IPS-15b (cell line): ENCODE measurements around the gene MYO1H.
"Not testable (repeated sequence)": the region's sequence is repeated elsewhere in the genome, so short reads cannot be mapped to it uniquely, and the experiment has no call there.

Source experiments
- H3K27me3 ChIP-seq: one replicate; pipeline ENCODE4 v1.6.1; 2013; ENCODE audit warnings: low read length; ENCODE audit not compliant: control insufficient read depth, insufficient read depth
- H3K36me3 ChIP-seq: one replicate; pipeline ENCODE4 v1.6.1; 2013; ENCODE audit warnings: low read length; ENCODE audit not compliant: control insufficient read depth, insufficient read depth
- H3K4me1 ChIP-seq: one replicate; pipeline ENCODE4 v1.6.1; 2013; ENCODE audit warnings: mild to moderate bottlenecking, low read length; ENCODE audit not compliant: control insufficient read depth, insufficient read depth
- H3K4me3 ChIP-seq: one replicate; pipeline ENCODE4 v1.5.1; 2013; ENCODE audit warnings: low read depth, low read length
- H3K9ac ChIP-seq: one replicate; pipeline ENCODE4 v1.6.1; 2013; ENCODE audit warnings: low read depth, mild to moderate bottlenecking, low read length
- H3K9me3 ChIP-seq: one replicate; pipeline ENCODE4 v1.6.1; 2013; ENCODE audit warnings: mild to moderate bottlenecking, low read length; ENCODE audit not compliant: control insufficient read depth, insufficient read depth

MYO1H gene

GRCh38 chr12:109388167-109388563 lies 40.5 kb downstream of the MYO1H start:
- H3K4me1 ChIP-seq, result no peaks in the 10 kb centered on the region
- no peaks in the 10 kb centered on the region for H3K9me3 ChIP-seq
- H3K4me3 ChIP-seq, result no peak overlapping the region
- no peak overlapping the region for H3K9ac ChIP-seq
- H3K27me3 ChIP-seq, result no peaks in the 10 kb centered on the region
- H3K36me3 ChIP-seq, result no peaks in the 10 kb centered on the region

GRCh38 chr12:109389146-109389545 lies 41.4 kb downstream of the MYO1H start:
- H3K9me3 ChIP-seq, result no peaks in the 10 kb centered on the region
- no peak overlapping the region for H3K4me3 ChIP-seq
- no peaks in the 10 kb centered on the region for H3K4me1 ChIP-seq
- H3K36me3 ChIP-seq, result no peaks in the 10 kb centered on the region
- H3K9ac ChIP-seq, result no peak overlapping the region
- H3K27me3 ChIP-seq, result no peaks in the 10 kb centered on the region

GRCh38 chr12:109393437-109394345 lies 46.0 kb downstream of the MYO1H start:
- no peaks in the 10 kb centered on the region for H3K36me3 ChIP-seq
- H3K9me3 ChIP-seq, result no peaks in the 10 kb centered on the region
- H3K4me1 ChIP-seq, result no peaks in the 10 kb centered on the region
- H3K9ac ChIP-seq, result no peak overlapping the region
- H3K4me3 ChIP-seq, result no peak overlapping the region
- no peaks in the 10 kb centered on the region for H3K27me3 ChIP-seq

- Histone ChIP-seq H3K4me3 (no peak overlapping the region), H3K9ac (no peak overlapping the region), H3K9me3 (no peaks in the 10 kb centered on the region), H3K27me3 (no peaks in the 10 kb centered on the region), H3K4me1 (no peaks in the 10 kb centered on the region), H3K36me3 (no peaks in the 10 kb centered on the region)
Measured at GRCh38 chr12:109394891-109395290, 47.2 kb downstream of the MYO1H start.

GRCh38 chr12:109404841-109405240 lies 57.1 kb downstream of the MYO1H start:
- H3K9me3 ChIP-seq, H3K27me3 ChIP-seq, H3K9ac ChIP-seq, H3K4me3 ChIP-seq, H3K36me3 ChIP-seq, H3K4me1 ChIP-seq: not testable (repeated sequence)

- not testable (repeated sequence) for H3K9me3 ChIP-seq, H3K36me3 ChIP-seq, H3K27me3 ChIP-seq
Measured at GRCh38 chr12:109406147-109406546, 58.4 kb downstream of the MYO1H start.

GRCh38 chr12:109418848-109419480 lies 71.3 kb downstream of the MYO1H start:
- Histone ChIP-seq H3K36me3 (no peaks in the 10 kb centered on the region), H3K9me3 (no peaks in the 10 kb centered on the region), H3K9ac (no peak overlapping the region), H3K4me1 (no peaks in the 10 kb centered on the region), H3K27me3 (no peaks in the 10 kb centered on the region), H3K4me3 (no peak overlapping the region)

More at GRCh38 chr12:109406147-109406546, 58.4 kb downstream of the MYO1H start:
- H3K4me1 ChIP-seq, H3K4me3 ChIP-seq, H3K9ac ChIP-seq: not testable (repeated sequence)

GRCh38 chr12:109421355-109422087 lies 73.8 kb downstream of the MYO1H start:
- Histone ChIP-seq H3K9me3 (no peaks in the 10 kb centered on the region), H3K36me3 (no peaks in the 10 kb centered on the region), H3K9ac (no peak overlapping the region), H3K27me3 (no peaks in the 10 kb centered on the region), H3K4me3 (no peak overlapping the region), H3K4me1 (no peaks in the 10 kb centered on the region)

GRCh38 chr12:109422251-109422650 lies 74.6 kb downstream of the MYO1H start:
- Histone ChIP-seq H3K36me3 (no peaks in the 10 kb centered on the region), H3K27me3 (no peaks in the 10 kb centered on the region), H3K9ac (no peak overlapping the region), H3K4me1 (no peaks in the 10 kb centered on the region), H3K9me3 (no peaks in the 10 kb centered on the region), H3K4me3 (no peak overlapping the region)

GRCh38 chr12:109423392-109423791 lies 75.7 kb downstream of the MYO1H start:
- Histone ChIP-seq H3K36me3 (no peaks in the 10 kb centered on the region), H3K27me3 (no peaks in the 10 kb centered on the region), H3K4me1 (no peaks in the 10 kb centered on the region), H3K9ac (no peak overlapping the region), H3K4me3 (no peak overlapping the region), H3K9me3 (no peaks in the 10 kb centered on the region)

- no peaks in the 10 kb centered on the region for H3K4me1 ChIP-seq
- H3K4me3 ChIP-seq, result no peak overlapping the region
- H3K27me3 ChIP-seq, result no peaks in the 10 kb centered on the region
- no peaks in the 10 kb centered on the region for H3K9me3 ChIP-seq
- no peak overlapping the region for H3K9ac ChIP-seq
- H3K36me3 ChIP-seq, result no peaks in the 10 kb centered on the region
Measured at GRCh38 chr12:109428037-109428629, 80.4 kb downstream of the MYO1H start.
